ENCODE results near the gene DNM1.

Gene DNM1

GRCh38 chr9:128190013-128190412 lies 13.2 kb upstream of the DNM1 start:
- peak overlapping the region; percentile 95 for H3K4me2 ChIP-seq (ENCODE audit: low read length)
- H3K27ac ChIP-seq (ENCODE audit: low read depth, low read length, poor library complexity, severe bottlenecking), result peak overlapping the region; percentile 36
- peaks cover 23% of the 10 kb centered on the region for H3K4me1 ChIP-seq (ENCODE audit: insufficient read depth, low read length, severe bottlenecking)
- 0 out of 2 replicates have a peak, but pooled peaks cover 4% of the 10 kb centered on the region for H3F3A ChIP-seq (ENCODE audit: insufficient read depth, low read length)
- no peaks in the 10 kb centered on the region for H3K27me3 ChIP-seq (ENCODE audit: insufficient read depth, low read length)
- no peaks in the 10 kb centered on the region for H3K9me3 ChIP-seq (ENCODE audit: low read length)
- peak overlapping the region; percentile 94 for H3K4me3 ChIP-seq (ENCODE audit: low read depth, low read length, poor library complexity, severe bottlenecking)
- H4K20me1 ChIP-seq (ENCODE audit: insufficient read depth, low read length), result no peaks in the 10 kb centered on the region
- H3K36me3 ChIP-seq (ENCODE audit: insufficient read depth, low read length), result peaks cover 9% of the 10 kb centered on the region; the same call in 1 of the 2 replicates
- TF ChIP-seq EZH2 (IDR thresholded peaks at IDR 0.05; ENCODE audit: borderline replicate concordance, low read length), result no peak
- no peak; the same call in 1 of the 2 replicates for TF ChIP-seq CTCF (IDR thresholded peaks at IDR 0.05; ENCODE audit: low read length)
- no peaks in the 10 kb centered on the region for H3K9me2 ChIP-seq (ENCODE audit: low read depth, low read length)
- no peak overlapping the region for H2AFZ ChIP-seq (ENCODE audit: low read length)
- H3K79me2 ChIP-seq (ENCODE audit: insufficient read depth, low read length), result no peaks in the 10 kb centered on the region
- peak overlapping the region; percentile 90; the same call in 1 of the 2 replicates for H3K9ac ChIP-seq (ENCODE audit: low read length)

- Histone ChIP-seq H3K9ac (ENCODE audit: low read length) (peak overlapping the region; percentile 90), H3K4me1 (ENCODE audit: insufficient read depth, low read length, severe bottlenecking) (peaks cover 23% of the 10 kb centered on the region), H3K9me2 (ENCODE audit: low read depth, low read length) (no peaks in the 10 kb centered on the region), H3K4me2 (ENCODE audit: low read length) (peak overlapping the region; percentile 95), H3K36me3 (ENCODE audit: insufficient read depth, low read length) (peaks cover 9% of the 10 kb centered on the region), H3K4me3 (ENCODE audit: low read depth, low read length, poor library complexity, severe bottlenecking) (peak overlapping the region; percentile 94), H2AFZ (ENCODE audit: low read length) (peak overlapping the region; percentile 52; the same call in 1 of the 2 replicates), H3F3A (ENCODE audit: insufficient read depth, low read length) (0 out of 2 replicates have a peak, but pooled peaks cover 4% of the 10 kb centered on the region), H3K79me2 (ENCODE audit: insufficient read depth, low read length) (no peaks in the 10 kb centered on the region), H3K9me3 (ENCODE audit: low read length) (no peaks in the 10 kb centered on the region), H4K20me1 (ENCODE audit: insufficient read depth, low read length) (no peaks in the 10 kb centered on the region), H3K27me3 (ENCODE audit: insufficient read depth, low read length) (no peaks in the 10 kb centered on the region), H3K27ac (ENCODE audit: low read depth, low read length, poor library complexity, severe bottlenecking) (peak overlapping the region; percentile 36)
- TF ChIP-seq EZH2 (IDR thresholded peaks at IDR 0.05; ENCODE audit: borderline replicate concordance, low read length) (no peak), CTCF (IDR thresholded peaks at IDR 0.05; ENCODE audit: low read length) (no peak)
Observed at GRCh38 chr9:128190516-128191405, 12.4 kb upstream of the DNM1 start.

GRCh38 chr9:128191406-128192046 lies 11.7 kb upstream of the DNM1 start, which contains the start of gene CIZ1:
Gene CIZ1, minus strand, starts transcription at chr9:128191572. Its CDS starts 715 bp downstream, at chr9:128190857.
- TF ChIP-seq EZH2 (IDR thresholded peaks at IDR 0.05; ENCODE audit: borderline replicate concordance, low read length), result no peak
- TF ChIP-seq CTCF (IDR thresholded peaks at IDR 0.05; ENCODE audit: low read length), result peak; percentile 75
- Histone ChIP-seq H2AFZ (ENCODE audit: low read length) (peak within 1 kb of the TSS; percentile 67; the same call in 1 of the 2 replicates), H3F3A (ENCODE audit: insufficient read depth, low read length) (0 out of 2 replicates have a peak, but pooled peaks cover 4% of the 10 kb centered on the region), H3K79me2 (ENCODE audit: insufficient read depth, low read length) (no peaks in the 10 kb centered on the region), H3K36me3 (ENCODE audit: insufficient read depth, low read length) (peaks cover 9% of the 10 kb centered on the region), H3K27ac (ENCODE audit: low read depth, low read length, poor library complexity, severe bottlenecking) (peak within 1 kb of the TSS; percentile 36), H3K4me3 (ENCODE audit: low read depth, low read length, poor library complexity, severe bottlenecking) (peak within 1 kb of the TSS; percentile 94), H3K27me3 (ENCODE audit: insufficient read depth, low read length) (no peaks in the 10 kb centered on the region), H3K9me3 (ENCODE audit: low read length) (no peaks in the 10 kb centered on the region), H3K9me2 (ENCODE audit: low read depth, low read length) (no peaks in the 10 kb centered on the region), H3K4me2 (ENCODE audit: low read length) (peak within 1 kb of the TSS; percentile 95), H3K9ac (ENCODE audit: low read length) (peak within 1 kb of the TSS; percentile 90), H3K4me1 (ENCODE audit: insufficient read depth, low read length, severe bottlenecking) (peaks cover 23% of the 10 kb centered on the region), H4K20me1 (ENCODE audit: insufficient read depth, low read length) (no peaks in the 10 kb centered on the region)

All from OCI-LY1 (cell line).